ENCODE measurements around the gene MMP14. TPM values are rescaled to one million over a fixed set of nuclear protein-coding genes. Genes with fewer than 3 reads are reported as not detected.

MMP14 gene
- total and polyA plus RNA-seq, 9 of the 15 experiments (the other 6 are each of a cell fraction or from before 2014, with no cell fraction given): 0.36 to 5.8 (median 1.3) TPM; not detected in 2

DNA sequence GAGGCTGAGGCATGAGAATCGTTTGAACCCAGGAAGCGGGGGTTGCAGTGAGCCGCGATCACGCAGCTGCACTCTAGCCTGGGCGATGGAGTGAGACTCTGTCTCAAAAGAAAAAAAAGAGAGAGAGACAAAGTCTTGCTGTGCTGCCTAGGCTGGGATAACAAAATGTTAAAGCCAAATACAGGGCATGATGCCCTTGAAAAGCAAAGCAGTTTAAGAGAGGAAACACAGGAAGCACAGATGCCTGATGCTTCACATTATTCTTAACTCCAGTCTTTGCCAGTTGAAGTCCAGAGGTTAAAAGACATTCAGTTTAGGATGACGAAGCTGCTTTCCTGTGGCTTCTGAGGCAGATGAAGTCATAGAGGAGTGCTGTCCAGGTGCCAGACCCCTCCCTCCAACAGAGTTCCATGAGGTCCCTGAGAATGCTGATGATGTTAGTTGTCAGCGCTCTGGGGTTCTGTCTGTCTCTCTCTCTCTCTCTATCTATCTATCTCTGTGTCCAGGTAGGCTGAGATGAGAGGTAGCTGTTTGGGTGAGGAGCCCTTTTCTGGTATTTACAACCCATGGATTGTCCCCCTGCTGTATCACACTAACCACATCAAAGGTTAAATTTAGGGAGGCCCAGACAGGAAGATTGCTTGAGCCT is 11.6 kb upstream of the MMP14 start (continued):
- TF ChIP-seq, protein P1, sequence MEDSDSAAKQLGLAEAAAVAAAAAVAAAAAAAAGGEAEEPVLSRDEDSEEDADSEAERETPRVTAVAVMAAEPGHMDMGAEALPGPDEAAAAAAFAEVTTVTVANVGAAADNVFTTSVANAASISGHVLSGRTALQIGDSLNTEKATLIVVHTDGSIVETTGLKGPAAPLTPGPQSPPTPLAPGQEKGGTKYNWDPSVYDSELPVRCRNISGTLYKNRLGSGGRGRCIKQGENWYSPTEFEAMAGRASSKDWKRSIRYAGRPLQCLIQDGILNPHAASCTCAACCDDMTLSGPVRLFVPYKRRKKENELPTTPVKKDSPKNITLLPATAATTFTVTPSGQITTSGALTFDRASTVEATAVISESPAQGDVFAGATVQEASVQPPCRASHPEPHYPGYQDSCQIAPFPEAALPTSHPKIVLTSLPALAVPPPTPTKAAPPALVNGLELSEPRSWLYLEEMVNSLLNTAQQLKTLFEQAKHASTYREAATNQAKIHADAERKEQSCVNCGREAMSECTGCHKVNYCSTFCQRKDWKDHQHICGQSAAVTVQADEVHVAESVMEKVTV (CRISPR knock-in tag; IDR thresholded peaks at IDR 0.05): no peak
- TF ChIP-seq MCM3 (IDR thresholded peaks at IDR 0.05): no peak
- no peak for TF ChIP-seq ZNF609 (CRISPR knock-in tag; IDR thresholded peaks at IDR 0.05; ENCODE audit: borderline replicate concordance)
- TF ChIP-seq, protein P2, sequence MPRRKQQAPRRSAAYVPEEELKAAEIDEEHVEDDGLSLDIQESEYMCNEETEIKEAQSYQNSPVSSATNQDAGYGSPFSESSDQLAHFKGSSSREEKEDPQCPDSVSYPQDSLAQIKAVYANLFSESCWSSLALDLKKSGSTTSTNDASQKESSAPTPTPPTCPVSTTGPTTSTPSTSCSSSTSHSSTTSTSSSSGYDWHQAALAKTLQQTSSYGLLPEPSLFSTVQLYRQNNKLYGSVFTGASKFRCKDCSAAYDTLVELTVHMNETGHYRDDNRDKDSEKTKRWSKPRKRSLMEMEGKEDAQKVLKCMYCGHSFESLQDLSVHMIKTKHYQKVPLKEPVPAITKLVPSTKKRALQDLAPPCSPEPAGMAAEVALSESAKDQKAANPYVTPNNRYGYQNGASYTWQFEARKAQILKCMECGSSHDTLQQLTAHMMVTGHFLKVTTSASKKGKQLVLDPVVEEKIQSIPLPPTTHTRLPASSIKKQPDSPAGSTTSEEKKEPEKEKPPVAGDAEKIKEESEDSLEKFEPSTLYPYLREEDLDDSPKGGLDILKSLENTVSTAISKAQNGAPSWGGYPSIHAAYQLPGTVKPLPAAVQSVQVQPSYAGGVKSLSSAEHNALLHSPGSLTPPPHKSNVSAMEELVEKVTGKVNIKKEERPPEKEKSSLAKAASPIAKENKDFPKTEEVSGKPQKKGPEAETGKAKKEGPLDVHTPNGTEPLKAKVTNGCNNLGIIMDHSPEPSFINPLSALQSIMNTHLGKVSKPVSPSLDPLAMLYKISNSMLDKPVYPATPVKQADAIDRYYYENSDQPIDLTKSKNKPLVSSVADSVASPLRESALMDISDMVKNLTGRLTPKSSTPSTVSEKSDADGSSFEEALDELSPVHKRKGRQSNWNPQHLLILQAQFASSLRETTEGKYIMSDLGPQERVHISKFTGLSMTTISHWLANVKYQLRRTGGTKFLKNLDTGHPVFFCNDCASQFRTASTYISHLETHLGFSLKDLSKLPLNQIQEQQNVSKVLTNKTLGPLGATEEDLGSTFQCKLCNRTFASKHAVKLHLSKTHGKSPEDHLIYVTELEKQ (CRISPR knock-in tag; IDR thresholded peaks at IDR 0.05): no peak
- TF ChIP-seq ZNF507 (tag; conservative IDR thresholded peaks at IDR 0.05): no peak
- TF ChIP-seq PRPF4 (IDR thresholded peaks at IDR 0.05; ENCODE audit: insufficient read depth, low read depth, low read length, poor library complexity, severe bottlenecking): no peak
- no peak for TF ChIP-seq NR2C1 (IDR thresholded peaks at IDR 0.05)
- TF ChIP-seq NR2C1 (tag; IDR thresholded peaks at IDR 0.05): 0 out of 2 replicates have a peak, but pooled peaks have one; percentile 15
- TF ChIP-seq ZNF316 (IDR thresholded peaks at IDR 0.05): peak; percentile 92
- no peak for TF ChIP-seq UBTF (IDR thresholded peaks at IDR 0.05; ENCODE audit: borderline replicate concordance in 1 of 2, low read depth in 2 of 2, low read length in 2 of 2)
- TF ChIP-seq, protein P3, sequence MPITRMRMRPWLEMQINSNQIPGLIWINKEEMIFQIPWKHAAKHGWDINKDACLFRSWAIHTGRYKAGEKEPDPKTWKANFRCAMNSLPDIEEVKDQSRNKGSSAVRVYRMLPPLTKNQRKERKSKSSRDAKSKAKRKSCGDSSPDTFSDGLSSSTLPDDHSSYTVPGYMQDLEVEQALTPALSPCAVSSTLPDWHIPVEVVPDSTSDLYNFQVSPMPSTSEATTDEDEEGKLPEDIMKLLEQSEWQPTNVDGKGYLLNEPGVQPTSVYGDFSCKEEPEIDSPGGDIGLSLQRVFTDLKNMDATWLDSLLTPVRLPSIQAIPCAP (CRISPR knock-in tag; IDR thresholded peaks at IDR 0.05; ENCODE audit: borderline replicate concordance): no peak
- no peak for TF ChIP-seq ZBED1 (IDR thresholded peaks at IDR 0.05)
- TF ChIP-seq KLF10 (CRISPR knock-in tag; IDR thresholded peaks at IDR 0.05): no peak
- TF ChIP-seq EHMT2 (IDR thresholded peaks at IDR 0.05): no peak
- TF ChIP-seq EWSR1 (IDR thresholded peaks at IDR 0.05; ENCODE audit: borderline replicate concordance, low read depth, partially characterized antibody): no peak

Data from K562 (cell line).